GM12875 (cell line): Measurements from ENCODE around the gene ZNF684.
"Not testable (repeated sequence)": the region's sequence is repeated elsewhere in the genome, so short reads cannot be mapped to it uniquely, and the experiment has no call there.

ENCODE experiments used
- H3K4me3 ChIP-seq: one replicate; pipeline ENCODE4 v1.5.1; 2011; ENCODE audit warnings: low read depth, low read length, control low read depth
- TF ChIP-seq, protein P1 (sequence below): IDR thresholded peaks from 2 replicates; pipeline ENCODE4 v1.5.1; 2011; ENCODE audit warnings: low read depth, mild to moderate bottlenecking, control low read depth, inconsistent platforms, low read length, moderate library complexity, borderline replicate concordance; ENCODE audit not compliant: insufficient read depth

ZNF684 gene

DNA sequence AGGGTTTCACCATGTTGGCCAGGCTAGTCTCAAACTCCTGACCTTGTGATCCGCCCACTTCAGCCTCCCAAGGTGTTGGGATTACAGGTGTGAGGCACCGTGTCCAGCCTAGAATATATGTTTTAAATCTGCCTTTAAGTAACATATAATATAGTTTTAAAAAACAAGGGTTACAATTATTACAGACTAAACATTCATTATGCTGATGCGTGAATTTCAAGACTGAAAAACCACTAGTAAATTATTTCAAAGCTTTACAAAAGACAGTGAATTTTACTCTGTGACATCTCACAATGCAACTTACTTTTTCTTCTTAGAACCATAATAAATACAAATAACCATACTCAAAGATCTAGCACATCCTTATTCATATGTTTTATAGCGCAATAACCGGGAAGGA, 24.7 kb downstream of the ZNF684 start:
- H3K4me3 ChIP-seq, result no peak overlapping the region
- TF ChIP-seq, protein P1, sequence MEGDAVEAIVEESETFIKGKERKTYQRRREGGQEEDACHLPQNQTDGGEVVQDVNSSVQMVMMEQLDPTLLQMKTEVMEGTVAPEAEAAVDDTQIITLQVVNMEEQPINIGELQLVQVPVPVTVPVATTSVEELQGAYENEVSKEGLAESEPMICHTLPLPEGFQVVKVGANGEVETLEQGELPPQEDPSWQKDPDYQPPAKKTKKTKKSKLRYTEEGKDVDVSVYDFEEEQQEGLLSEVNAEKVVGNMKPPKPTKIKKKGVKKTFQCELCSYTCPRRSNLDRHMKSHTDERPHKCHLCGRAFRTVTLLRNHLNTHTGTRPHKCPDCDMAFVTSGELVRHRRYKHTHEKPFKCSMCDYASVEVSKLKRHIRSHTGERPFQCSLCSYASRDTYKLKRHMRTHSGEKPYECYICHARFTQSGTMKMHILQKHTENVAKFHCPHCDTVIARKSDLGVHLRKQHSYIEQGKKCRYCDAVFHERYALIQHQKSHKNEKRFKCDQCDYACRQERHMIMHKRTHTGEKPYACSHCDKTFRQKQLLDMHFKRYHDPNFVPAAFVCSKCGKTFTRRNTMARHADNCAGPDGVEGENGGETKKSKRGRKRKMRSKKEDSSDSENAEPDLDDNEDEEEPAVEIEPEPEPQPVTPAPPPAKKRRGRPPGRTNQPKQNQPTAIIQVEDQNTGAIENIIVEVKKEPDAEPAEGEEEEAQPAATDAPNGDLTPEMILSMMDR, result no peak

DNA sequence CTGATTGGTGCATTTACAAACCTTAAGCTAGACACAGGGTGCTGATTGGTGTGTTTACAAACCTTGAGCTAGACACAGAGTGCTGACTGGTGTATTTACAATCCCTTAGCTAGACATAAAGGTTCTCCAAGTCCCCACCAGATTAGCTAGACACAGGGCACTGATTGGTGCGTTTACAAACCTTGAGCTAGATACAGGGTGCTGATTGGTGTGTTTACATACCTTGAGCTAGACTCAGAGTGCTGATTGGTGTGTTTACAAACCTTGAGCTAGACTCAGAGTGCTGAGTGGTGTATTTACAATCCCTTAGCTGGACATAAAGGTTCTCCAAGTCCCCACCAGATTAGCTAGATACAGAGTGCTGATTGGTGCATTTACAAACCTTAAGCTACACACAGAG, 26.8 kb downstream of the ZNF684 start:
- not testable (repeated sequence) for H3K4me3 ChIP-seq

DNA sequence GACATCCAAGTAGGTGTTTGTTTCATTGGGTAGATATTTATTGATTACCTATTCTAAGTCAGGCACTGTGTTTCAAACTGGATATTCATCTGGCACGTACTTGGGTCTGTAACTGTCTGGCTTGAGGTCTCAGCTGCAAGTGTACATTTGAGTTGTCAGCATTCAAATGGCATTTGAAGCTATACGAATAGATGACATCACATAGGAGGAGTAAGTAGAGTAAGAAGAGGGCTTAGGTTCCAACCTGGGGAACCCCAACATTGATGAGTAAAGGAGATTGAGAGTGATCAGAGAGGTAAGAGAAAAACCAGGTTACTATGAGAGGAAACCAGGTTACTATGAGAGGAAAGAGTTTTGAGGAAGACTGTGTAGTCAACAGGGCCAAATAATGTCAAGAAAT, 30.7 kb downstream of the ZNF684 start:
- TF ChIP-seq, protein P1, result no peak
- H3K4me3 ChIP-seq, result no peak overlapping the region

DNA sequence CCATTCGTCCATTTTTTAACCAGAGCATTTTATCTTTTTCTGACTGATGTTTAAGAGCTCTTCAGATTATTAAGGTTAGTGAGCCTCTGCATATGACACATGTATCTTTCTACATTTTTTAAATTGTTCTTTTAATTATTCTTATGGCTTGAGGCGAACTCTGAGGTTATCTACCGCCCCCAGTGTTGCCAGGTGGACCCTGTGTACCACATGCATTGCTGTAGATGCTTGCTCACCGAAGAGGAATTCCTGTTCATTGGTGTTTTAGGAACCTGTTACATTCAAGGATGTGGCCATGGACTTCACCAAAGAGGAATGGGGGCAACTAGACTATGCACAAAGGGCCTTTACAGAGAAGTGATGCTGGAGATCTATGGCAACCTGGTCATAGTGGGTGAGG, 31.8 kb downstream of the ZNF684 start:
- no peak overlapping the region for H3K4me3 ChIP-seq
- TF ChIP-seq, protein P1, result no peak

DNA sequence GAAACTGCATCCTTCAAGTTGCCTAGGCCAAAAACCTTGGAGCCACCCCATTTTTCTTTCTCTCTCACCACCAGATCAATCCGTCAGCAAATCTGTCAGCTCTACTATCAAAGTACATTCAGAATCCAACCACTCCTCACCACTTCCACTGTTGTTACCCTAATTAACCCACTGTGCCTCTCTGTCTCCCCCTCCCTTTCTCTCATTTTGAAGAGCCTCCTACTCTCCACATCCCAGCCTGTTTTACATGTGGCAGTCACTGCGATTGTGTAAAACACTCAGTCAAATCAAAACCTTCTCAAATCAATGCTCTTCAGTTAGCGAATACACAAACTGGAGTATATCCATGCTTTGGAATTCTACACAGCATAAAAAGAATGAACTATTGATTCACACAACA, 33.1 kb downstream of the ZNF684 start:
- no peak overlapping the region for H3K4me3 ChIP-seq
- TF ChIP-seq, protein P1, result no peak

DNA sequence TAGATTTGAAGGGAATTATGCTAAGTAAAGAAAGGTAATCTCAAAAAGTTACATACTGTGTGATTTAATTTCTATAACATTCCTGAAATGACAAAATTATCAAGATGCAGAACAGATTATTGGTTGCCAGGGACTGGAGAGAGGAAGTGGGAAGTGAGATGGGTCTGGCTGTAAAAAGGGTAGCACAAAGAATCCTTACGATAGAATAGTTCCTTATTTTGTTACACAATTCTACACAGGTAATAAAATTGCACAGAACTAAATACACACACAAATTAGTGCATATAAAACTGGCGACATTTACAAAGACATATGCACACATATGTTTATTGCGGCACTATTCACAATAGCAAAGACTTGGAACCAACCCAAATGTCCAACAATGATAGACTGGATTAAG, 33.5 kb downstream of the ZNF684 start:
- H3K4me3 ChIP-seq, result no peak overlapping the region
- TF ChIP-seq, protein P1, result no peak

DNA sequence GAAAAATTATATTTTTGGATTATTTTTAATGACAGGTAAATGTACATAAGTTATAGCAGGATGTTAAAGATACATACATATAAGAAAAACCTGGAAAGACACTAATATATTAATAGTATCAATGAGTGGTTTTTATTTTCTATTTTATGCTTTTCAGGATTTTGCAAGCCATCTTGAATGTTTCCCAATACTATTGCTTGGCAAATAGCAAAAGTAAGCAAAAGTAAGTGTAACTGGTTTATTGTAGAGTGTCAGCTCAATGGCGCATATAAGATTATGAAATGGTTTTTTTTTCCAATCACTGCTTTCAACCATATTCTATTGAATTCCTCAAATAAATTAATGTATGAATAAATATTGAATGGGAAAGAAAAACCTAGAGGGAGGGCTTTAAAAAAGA, 36.4 kb downstream of the ZNF684 start:
- H3K4me3 ChIP-seq, result no peak overlapping the region

DNA sequence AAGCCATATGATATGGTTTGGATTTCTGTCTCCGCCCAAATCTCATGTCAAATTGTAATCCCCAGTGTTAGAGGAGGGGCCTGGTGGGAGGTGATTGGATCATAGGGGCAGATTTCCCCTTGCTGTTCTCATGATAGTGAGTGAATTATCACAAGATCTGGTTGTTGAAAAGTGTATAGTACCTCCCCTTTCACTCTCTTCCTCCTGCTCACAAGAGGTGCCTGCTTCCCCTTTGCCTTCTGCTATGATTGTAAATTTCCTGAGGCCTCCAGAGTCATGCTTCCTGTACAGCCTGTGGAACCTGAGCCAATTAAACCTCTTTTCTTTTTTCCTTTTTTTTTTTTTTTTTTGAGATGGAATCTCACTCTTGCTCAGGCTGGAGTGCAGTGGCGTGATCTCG, 43.4 kb downstream of the ZNF684 start:
- not testable (repeated sequence) for H3K4me3 ChIP-seq

More for the DNA sequence above, 36.4 kb downstream of the ZNF684 start:
- TF ChIP-seq, protein P1, result no peak

DNA sequence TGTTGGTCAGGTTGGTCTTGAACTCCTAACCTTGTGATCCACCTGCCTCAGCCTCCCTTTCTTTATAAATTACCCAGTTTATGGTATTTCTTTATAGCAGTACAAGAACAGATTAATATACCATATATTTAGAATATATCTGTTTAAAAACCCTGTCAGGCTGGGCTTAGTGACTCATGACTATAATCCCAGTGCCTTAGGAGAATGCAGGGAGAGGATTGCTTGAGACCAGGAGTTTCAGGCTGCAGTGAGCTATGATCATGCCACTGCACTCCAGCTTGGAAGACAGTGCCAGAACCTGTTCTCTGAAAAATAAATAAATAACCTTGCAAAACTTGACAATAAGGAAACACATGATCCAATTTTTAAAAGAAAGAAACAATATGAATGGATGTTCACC, 43.9 kb downstream of the ZNF684 start:
- no peak overlapping the region for H3K4me3 ChIP-seq

More for the DNA sequence above, 43.9 kb downstream of the ZNF684 start:
- TF ChIP-seq, protein P1, result no peak
